HL-60 (cell line): Measurements from ENCODE around the gene SERPINA1.

ENCODE experiments used
- POLR2AphosphoS5 ChIP-seq: IDR thresholded peaks from 2 replicates; pipeline ENCODE4 v1.6.1; 2012; ENCODE audit warnings: low read depth
- SPI1 ChIP-seq: IDR thresholded peaks from 2 replicates; pipeline ENCODE4 v1.6.1; 2012; ENCODE audit warnings: low read depth, mild to moderate bottlenecking, borderline replicate concordance
- TF ChIP-seq, protein P1 (sequence below): IDR thresholded peaks from one replicate; pipeline ENCODE4 v1.5.1; 2011; ENCODE audit warnings: low read length, control low read depth, inconsistent platforms; ENCODE audit not compliant: insufficient read depth
- TF ChIP-seq, protein P2 (sequence below): IDR thresholded peaks from 2 replicates; pipeline ENCODE4 v1.6.1; 2012; ENCODE audit warnings: low read depth; ENCODE audit not compliant: insufficient replicate concordance

DNA sequence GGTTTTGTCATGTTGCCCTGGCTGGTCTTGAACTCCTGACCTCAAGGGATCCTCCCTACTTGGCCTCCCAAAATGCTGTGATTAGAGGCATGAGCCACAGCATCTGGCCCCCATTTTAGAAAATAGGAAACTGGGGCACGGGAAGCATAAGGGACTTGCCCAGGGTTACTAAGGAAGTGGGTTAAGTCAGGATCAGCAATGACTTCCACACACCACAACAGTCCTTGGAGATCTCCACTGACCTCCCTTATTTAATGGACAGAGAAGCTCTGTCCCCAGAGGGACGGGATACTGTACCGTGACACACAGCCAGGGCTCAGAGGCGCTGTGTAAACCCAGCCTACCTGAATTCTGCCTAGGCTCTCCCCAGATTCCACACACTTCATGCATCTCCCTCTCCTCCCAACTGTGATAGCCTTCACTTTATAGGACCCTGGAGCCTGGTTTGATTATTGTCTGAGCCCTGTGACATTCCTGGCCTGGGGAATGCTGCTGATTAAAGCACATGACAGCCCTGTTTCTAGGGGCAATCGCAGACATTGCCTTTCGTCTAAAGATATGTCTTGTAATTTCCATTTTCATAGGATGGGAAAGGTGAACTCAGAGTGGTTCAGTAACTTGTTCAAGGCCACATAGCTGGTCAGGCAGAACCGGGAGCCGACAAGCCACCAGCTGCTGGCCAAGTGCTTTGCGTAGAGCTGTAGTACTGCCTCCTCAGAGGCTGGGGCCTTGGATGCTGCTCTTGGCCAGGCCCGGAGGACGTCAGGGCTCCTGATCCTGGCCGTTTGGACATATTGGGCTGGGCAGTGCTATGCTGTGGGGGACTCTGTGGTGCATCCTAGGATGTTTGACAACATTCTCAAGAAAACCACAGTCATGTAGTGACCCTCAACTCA is 20.8 kb downstream of the SERPINA1 start:
- TF ChIP-seq, protein P1, sequence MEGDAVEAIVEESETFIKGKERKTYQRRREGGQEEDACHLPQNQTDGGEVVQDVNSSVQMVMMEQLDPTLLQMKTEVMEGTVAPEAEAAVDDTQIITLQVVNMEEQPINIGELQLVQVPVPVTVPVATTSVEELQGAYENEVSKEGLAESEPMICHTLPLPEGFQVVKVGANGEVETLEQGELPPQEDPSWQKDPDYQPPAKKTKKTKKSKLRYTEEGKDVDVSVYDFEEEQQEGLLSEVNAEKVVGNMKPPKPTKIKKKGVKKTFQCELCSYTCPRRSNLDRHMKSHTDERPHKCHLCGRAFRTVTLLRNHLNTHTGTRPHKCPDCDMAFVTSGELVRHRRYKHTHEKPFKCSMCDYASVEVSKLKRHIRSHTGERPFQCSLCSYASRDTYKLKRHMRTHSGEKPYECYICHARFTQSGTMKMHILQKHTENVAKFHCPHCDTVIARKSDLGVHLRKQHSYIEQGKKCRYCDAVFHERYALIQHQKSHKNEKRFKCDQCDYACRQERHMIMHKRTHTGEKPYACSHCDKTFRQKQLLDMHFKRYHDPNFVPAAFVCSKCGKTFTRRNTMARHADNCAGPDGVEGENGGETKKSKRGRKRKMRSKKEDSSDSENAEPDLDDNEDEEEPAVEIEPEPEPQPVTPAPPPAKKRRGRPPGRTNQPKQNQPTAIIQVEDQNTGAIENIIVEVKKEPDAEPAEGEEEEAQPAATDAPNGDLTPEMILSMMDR, result no peak
- TF ChIP-seq POLR2AphosphoS5 (no peak), SPI1 (peak; percentile 44; the same call in 1 of the 2 replicates)
- TF ChIP-seq, protein P2, sequence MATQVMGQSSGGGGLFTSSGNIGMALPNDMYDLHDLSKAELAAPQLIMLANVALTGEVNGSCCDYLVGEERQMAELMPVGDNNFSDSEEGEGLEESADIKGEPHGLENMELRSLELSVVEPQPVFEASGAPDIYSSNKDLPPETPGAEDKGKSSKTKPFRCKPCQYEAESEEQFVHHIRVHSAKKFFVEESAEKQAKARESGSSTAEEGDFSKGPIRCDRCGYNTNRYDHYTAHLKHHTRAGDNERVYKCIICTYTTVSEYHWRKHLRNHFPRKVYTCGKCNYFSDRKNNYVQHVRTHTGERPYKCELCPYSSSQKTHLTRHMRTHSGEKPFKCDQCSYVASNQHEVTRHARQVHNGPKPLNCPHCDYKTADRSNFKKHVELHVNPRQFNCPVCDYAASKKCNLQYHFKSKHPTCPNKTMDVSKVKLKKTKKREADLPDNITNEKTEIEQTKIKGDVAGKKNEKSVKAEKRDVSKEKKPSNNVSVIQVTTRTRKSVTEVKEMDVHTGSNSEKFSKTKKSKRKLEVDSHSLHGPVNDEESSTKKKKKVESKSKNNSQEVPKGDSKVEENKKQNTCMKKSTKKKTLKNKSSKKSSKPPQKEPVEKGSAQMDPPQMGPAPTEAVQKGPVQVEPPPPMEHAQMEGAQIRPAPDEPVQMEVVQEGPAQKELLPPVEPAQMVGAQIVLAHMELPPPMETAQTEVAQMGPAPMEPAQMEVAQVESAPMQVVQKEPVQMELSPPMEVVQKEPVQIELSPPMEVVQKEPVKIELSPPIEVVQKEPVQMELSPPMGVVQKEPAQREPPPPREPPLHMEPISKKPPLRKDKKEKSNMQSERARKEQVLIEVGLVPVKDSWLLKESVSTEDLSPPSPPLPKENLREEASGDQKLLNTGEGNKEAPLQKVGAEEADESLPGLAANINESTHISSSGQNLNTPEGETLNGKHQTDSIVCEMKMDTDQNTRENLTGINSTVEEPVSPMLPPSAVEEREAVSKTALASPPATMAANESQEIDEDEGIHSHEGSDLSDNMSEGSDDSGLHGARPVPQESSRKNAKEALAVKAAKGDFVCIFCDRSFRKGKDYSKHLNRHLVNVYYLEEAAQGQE, result no peak
